ENCODE results near the gene B4GALNT3.

B4GALNT3 gene

GRCh38 chr12:467591-467990 is 7.9 kb downstream of the B4GALNT3 start:
- no peak for DNase-seq (ENCODE audit: extremely low read depth, low read depth)
- no peak for TF ChIP-seq CTCF (IDR thresholded peaks at IDR 0.05; ENCODE audit: low read depth, low read length, missing control alignments)
- no peak overlapping the region for H3K4me3 ChIP-seq (replicated peaks; ENCODE audit: low read depth, low read length)

- no peak overlapping the region for H3K4me3 ChIP-seq (replicated peaks; ENCODE audit: low read depth, low read length)
- DNase-seq (ENCODE audit: extremely low read depth, low read depth) = no peak
These were observed 9.1 kb downstream of the B4GALNT3 start for GRCh38 chr12:468671-469389.

GRCh38 chr12:470133-470532 is 10.4 kb downstream of the B4GALNT3 start:
- no peak overlapping the region for H3K4me3 ChIP-seq (replicated peaks; ENCODE audit: low read depth, low read length)
- DNase-seq (ENCODE audit: extremely low read depth, low read depth) = no peak
- no peak for TF ChIP-seq CTCF (IDR thresholded peaks at IDR 0.05; ENCODE audit: low read depth, low read length, missing control alignments)

More at GRCh38 chr12:468671-469389, 9.1 kb downstream of the B4GALNT3 start:
- TF ChIP-seq CTCF (IDR thresholded peaks at IDR 0.05; ENCODE audit: low read depth, low read length, missing control alignments) = no peak

GRCh38 chr12:473198-473597 is 13.5 kb downstream of the B4GALNT3 start:
- no peak overlapping the region for H3K4me3 ChIP-seq (replicated peaks; ENCODE audit: low read depth, low read length)
- TF ChIP-seq CTCF (IDR thresholded peaks at IDR 0.05; ENCODE audit: low read depth, low read length, missing control alignments) = no peak
- DNase-seq (ENCODE audit: extremely low read depth, low read depth) = no peak

GRCh38 chr12:473863-474577 is 14.3 kb downstream of the B4GALNT3 start:
- H3K4me3 ChIP-seq (replicated peaks; ENCODE audit: low read depth, low read length) = no peak overlapping the region
- TF ChIP-seq CTCF (IDR thresholded peaks at IDR 0.05; ENCODE audit: low read depth, low read length, missing control alignments) = no peak
- no peak for DNase-seq (ENCODE audit: extremely low read depth, low read depth)

- TF ChIP-seq CTCF (IDR thresholded peaks at IDR 0.05; ENCODE audit: low read depth, low read length, missing control alignments) = no peak
- DNase-seq (ENCODE audit: extremely low read depth, low read depth) = no peak
- no peak overlapping the region for H3K4me3 ChIP-seq (replicated peaks; ENCODE audit: low read depth, low read length)
These were observed 15.5 kb downstream of the B4GALNT3 start for GRCh38 chr12:475286-475685.

Data from HFF-Myc (cell line).